ENCODE measurements around the gene ECHS1. TPM values are rescaled to one million over a fixed set of nuclear protein-coding genes. Genes with fewer than 3 reads are reported as not detected.
"Not testable (repeated sequence)": the region's sequence is repeated elsewhere in the genome, so short reads cannot be mapped to it uniquely, and the experiment has no call there.

Gene ECHS1
- total RNA-seq, 1 donor from 2014 or later = 77.4 TPM

- Mint-ChIP-seq H3K4me1 (peaks cover 19% of the 10 kb centered on the region), H3K4me3 (peak overlapping the region; percentile 83), H3K9me3 (peaks cover under 1% of the 10 kb centered on the region), H3K27ac (no peak overlapping the region), H3K27me3 (ENCODE audit: insufficient read depth, low read depth) (peaks cover 24% of the 10 kb centered on the region), H3K36me3 (no peaks in the 10 kb centered on the region)
- Histone ChIP-seq H3K4me1 (peaks cover 21% of the 10 kb centered on the region), H3K9ac (no peak overlapping the region), H3K4me2 (peak overlapping the region; percentile 86), H3K9me3 (ENCODE audit: low read depth) (no peaks in the 10 kb centered on the region), H3K27ac (no peak overlapping the region), H3K79me2 (ENCODE audit: low read depth) (no peaks in the 10 kb centered on the region), H3K4me3 (peak overlapping the region; percentile 58), H4K20me1 (ENCODE audit: low read depth) (no peaks in the 10 kb centered on the region), H3F3A (ENCODE audit: low read depth) (peaks cover 15% of the 10 kb centered on the region), H2AFZ (replicated peaks) (peak overlapping the region; percentile 93), H3K36me3 (no peaks in the 10 kb centered on the region), H3K27me3 (peaks cover 56% of the 10 kb centered on the region)
- DNase-seq (ENCODE audit: low spot score) = peak; percentile 54
- TF ChIP-seq EZH2phosphoT487 (IDR thresholded peaks at IDR 0.05) (peak; percentile 76), CTCF (IDR thresholded peaks at IDR 0.05) (no peak), EZH2 (IDR thresholded peaks at IDR 0.05) (peak; percentile 80)
Measured at GRCh38 chr10:133325440-133326222, 47.5 kb downstream of the ECHS1 start.

GRCh38 chr10:133324857-133325260 is 48.3 kb downstream of the ECHS1 start:
- no peaks in the 10 kb centered on the region for H3K36me3 Mint-ChIP-seq
- Histone ChIP-seq H3K27me3 (peaks cover 55% of the 10 kb centered on the region), H3K4me3 (peak overlapping the region; percentile 58), H3K27ac (no peak overlapping the region), H3K79me2 (ENCODE audit: low read depth) (no peaks in the 10 kb centered on the region), H3K36me3 (no peaks in the 10 kb centered on the region), H3K9me3 (ENCODE audit: low read depth) (no peaks in the 10 kb centered on the region), H3K4me2 (peak overlapping the region; percentile 86), H3F3A (ENCODE audit: low read depth) (peaks cover 15% of the 10 kb centered on the region), H2AFZ (replicated peaks) (no peak overlapping the region), H3K9ac (no peak overlapping the region), H4K20me1 (ENCODE audit: low read depth) (no peaks in the 10 kb centered on the region), H3K4me1 (peaks cover 21% of the 10 kb centered on the region)
- no peak overlapping the region for H3K27ac Mint-ChIP-seq
- H3K4me3 Mint-ChIP-seq = peak overlapping the region; percentile 70
- peaks cover 26% of the 10 kb centered on the region for H3K27me3 Mint-ChIP-seq (ENCODE audit: insufficient read depth, low read depth)
- TF ChIP-seq EZH2phosphoT487 (IDR thresholded peaks at IDR 0.05) (no peak), CTCF (IDR thresholded peaks at IDR 0.05) (no peak), EZH2 (IDR thresholded peaks at IDR 0.05) (no peak)
- peak; percentile 34 for DNase-seq (ENCODE audit: low spot score)
- H3K9me3 Mint-ChIP-seq = peaks cover 4% of the 10 kb centered on the region
- H3K4me1 Mint-ChIP-seq = peaks cover 19% of the 10 kb centered on the region

GRCh38 chr10:133324198-133324792 is 48.9 kb downstream of the ECHS1 start:
- peak overlapping the region; percentile 21 for H3K4me3 ChIP-seq
- H3K4me3 Mint-ChIP-seq = no peak overlapping the region
- H3K4me1 ChIP-seq = peaks cover 18% of the 10 kb centered on the region
- H4K20me1 ChIP-seq (ENCODE audit: low read depth) = no peaks in the 10 kb centered on the region
- peaks cover 19% of the 10 kb centered on the region for H3F3A ChIP-seq (ENCODE audit: low read depth)
- peak overlapping the region; percentile 53 for H2AFZ ChIP-seq (replicated peaks)
- no peaks in the 10 kb centered on the region for H3K36me3 Mint-ChIP-seq
- no peak overlapping the region for H3K27ac ChIP-seq
- no peaks in the 10 kb centered on the region for H3K36me3 ChIP-seq
- peak overlapping the region; percentile 50 for H3K4me2 ChIP-seq
- H3K9me3 ChIP-seq (ENCODE audit: low read depth) = no peaks in the 10 kb centered on the region
- TF ChIP-seq EZH2phosphoT487 (IDR thresholded peaks at IDR 0.05) (no peak), CTCF (IDR thresholded peaks at IDR 0.05) (no peak), EZH2 (IDR thresholded peaks at IDR 0.05) (no peak)
- no peak overlapping the region for H3K9ac ChIP-seq
- peaks cover 4% of the 10 kb centered on the region for H3K9me3 Mint-ChIP-seq
- DNase-seq (ENCODE audit: low spot score) = peak; percentile 92
- H3K27ac Mint-ChIP-seq = no peak overlapping the region
- H3K4me1 Mint-ChIP-seq = peaks cover 15% of the 10 kb centered on the region
- peaks cover 55% of the 10 kb centered on the region for H3K27me3 ChIP-seq
- peaks cover 26% of the 10 kb centered on the region for H3K27me3 Mint-ChIP-seq (ENCODE audit: insufficient read depth, low read depth)
- H3K79me2 ChIP-seq (ENCODE audit: low read depth) = no peaks in the 10 kb centered on the region

GRCh38 chr10:133322064-133322709 is 51.0 kb downstream of the ECHS1 start:
- H3K27ac Mint-ChIP-seq; H3K9me3 ChIP-seq (ENCODE audit: low read depth); H3K4me3 ChIP-seq; H3K4me2 ChIP-seq; H4K20me1 ChIP-seq (ENCODE audit: low read depth); H2AFZ ChIP-seq (replicated peaks); H3K4me3 Mint-ChIP-seq; H3K79me2 ChIP-seq (ENCODE audit: low read depth); H3K36me3 Mint-ChIP-seq; DNase-seq (ENCODE audit: low spot score); H3K9ac ChIP-seq; H3K27ac ChIP-seq; H3K36me3 ChIP-seq; H3K9me3 Mint-ChIP-seq: not testable (repeated sequence)
- peaks cover 15% of the 10 kb centered on the region for H3K4me1 ChIP-seq
- H3F3A ChIP-seq (ENCODE audit: low read depth) = peaks cover 19% of the 10 kb centered on the region
- H3K27me3 ChIP-seq = peaks cover 40% of the 10 kb centered on the region
- Mint-ChIP-seq H3K4me1 (peaks cover 14% of the 10 kb centered on the region), H3K27me3 (ENCODE audit: insufficient read depth, low read depth) (peaks cover 26% of the 10 kb centered on the region)

- H2AFZ ChIP-seq (replicated peaks); H3K36me3 ChIP-seq; H3K4me1 ChIP-seq; DNase-seq (ENCODE audit: low spot score); H3K9me3 ChIP-seq (ENCODE audit: low read depth); H3K4me3 ChIP-seq; H4K20me1 ChIP-seq (ENCODE audit: low read depth); H3K27ac Mint-ChIP-seq; H3K9me3 Mint-ChIP-seq; H3K79me2 ChIP-seq (ENCODE audit: low read depth); H3K4me2 ChIP-seq; H3K9ac ChIP-seq; H3K4me1 Mint-ChIP-seq; H3K36me3 Mint-ChIP-seq; H3K4me3 Mint-ChIP-seq; H3K27ac ChIP-seq: not testable (repeated sequence)
- peaks cover 13% of the 10 kb centered on the region for H3K27me3 Mint-ChIP-seq (ENCODE audit: insufficient read depth, low read depth)
- H3F3A ChIP-seq (ENCODE audit: low read depth) = peaks cover 23% of the 10 kb centered on the region
- H3K27me3 ChIP-seq = peaks cover 28% of the 10 kb centered on the region
Measured at GRCh38 chr10:133320852-133321422, 52.2 kb downstream of the ECHS1 start.
